Measurements from ENCODE around the gene USP8. TPM values are rescaled to one million over a fixed set of nuclear protein-coding genes. Genes with fewer than 3 reads are reported as not detected.

Gene USP8
- total and polyA plus RNA-seq, 8 donors = 11.1 to 36.4 (median 24.9) TPM

GRCh38 chr15:50544368-50544767 is 120.2 kb downstream of the USP8 start:
- Histone ChIP-seq H3K4me3 (no peak overlapping the region), H3K4me1 (no peaks in the 10 kb centered on the region), H3K27ac (no peak overlapping the region), H3K9me3 (no peaks in the 10 kb centered on the region), H3K36me3 (no peaks in the 10 kb centered on the region), H3K27me3 (no peaks in the 10 kb centered on the region)
- WGBS, 2 donors = 43 to 47% methylated on average over 5 of the region's 5 CpGs
- DNase-seq = no peak
- intact Hi-C loops (cut with DNase I) = no loop called here
- no peak for TF ChIP-seq CTCF (IDR thresholded peaks at IDR 0.05)
- no peak for FAIRE-seq
- no peak for ATAC-seq

GRCh38 chr15:50546566-50546965 is 122.4 kb downstream of the USP8 start, which contains the start of gene USP50:
Gene USP50 (minus strand): TSS chr15:50546666. CDS start chr15:50546525, 141 bp downstream.
- H3K9me3 ChIP-seq = no peaks in the 10 kb centered on the region
- 78 to 88% methylated on average over 5 of the region's 5 CpGs for WGBS, 2 donors
- TF ChIP-seq CTCF (IDR thresholded peaks at IDR 0.05) = no peak
- FAIRE-seq = no peak
- DNase-seq = no peak
- H3K4me1 ChIP-seq = no peaks in the 10 kb centered on the region
- ATAC-seq = no peak
- no peaks in the 10 kb centered on the region for H3K36me3 ChIP-seq
- H3K27me3 ChIP-seq = no peaks in the 10 kb centered on the region
- intact Hi-C loops (cut with DNase I) = no loop called here
- H3K4me3 ChIP-seq = no peak within 1 kb of the TSS
- H3K27ac ChIP-seq = no peak within 1 kb of the TSS

GRCh38 chr15:50549326-50549725 is 125.1 kb downstream of the USP8 start:
- Histone ChIP-seq H3K27me3 (no peaks in the 10 kb centered on the region), H3K9me3 (no peaks in the 10 kb centered on the region), H3K4me3 (no peak overlapping the region), H3K27ac (no peak overlapping the region), H3K4me1 (no peaks in the 10 kb centered on the region), H3K36me3 (no peaks in the 10 kb centered on the region)
- no peak for FAIRE-seq
- 79 to 81% methylated on average over 7 of the region's 7 CpGs for WGBS, 2 donors
- no peak for ATAC-seq
- DNase-seq = no peak
- TF ChIP-seq CTCF (IDR thresholded peaks at IDR 0.05) = no peak
- intact Hi-C loops (cut with DNase I) = no loop called here

GRCh38 chr15:50552238-50552637 is 128.0 kb downstream of the USP8 start:
- H3K27me3 ChIP-seq = no peaks in the 10 kb centered on the region
- 83 to 88% methylated on average over 4 of the region's 4 CpGs for WGBS, 2 donors
- ATAC-seq (no peak), DNase-seq (no peak), FAIRE-seq (no peak)
- TF ChIP-seq CTCF (IDR thresholded peaks at IDR 0.05) = no peak
- no peaks in the 10 kb centered on the region for H3K36me3 ChIP-seq
- no peaks in the 10 kb centered on the region for H3K4me1 ChIP-seq
- H3K27ac ChIP-seq = no peak overlapping the region
- intact Hi-C loops (cut with DNase I) = no loop called here
- H3K4me3 ChIP-seq = no peak overlapping the region
- H3K9me3 ChIP-seq = no peaks in the 10 kb centered on the region

GRCh38 chr15:50556642-50557371 is 132.6 kb downstream of the USP8 start:
- Histone ChIP-seq H3K27ac (no peak overlapping the region), H3K36me3 (peaks cover 0 to 10% (median 0%) of the 10 kb centered on the region in 3 donors), H3K27me3 (no peaks in the 10 kb centered on the region), H3K9me3 (no peaks in the 10 kb centered on the region), H3K4me3 (no peak overlapping the region), H3K4me1 (peaks cover 0 to 7% (median 0%) of the 10 kb centered on the region in 3 donors)
- 100% methylated on average over 2 of the region's 2 CpGs for WGBS, 2 donors
- intact Hi-C loops (cut with DNase I) = no loop called here
- FAIRE-seq (no peak), ATAC-seq (no peak), DNase-seq (no peak)
- TF ChIP-seq CTCF (IDR thresholded peaks at IDR 0.05) = no peak

Data from pancreas (tissue), 10 donors.